GM23338 (cell line): Measurements from ENCODE around the gene MRPL24.

Experiments used
- EZH2 ChIP-seq: fragments of 200-600 bp; sonication (generic); IDR thresholded peaks from one replicate; pipeline ENCODE4 v1.8.0; 2017; ENCODE audit warnings: antibody characterized with exemption, mild to moderate bottlenecking, low read depth; ENCODE audit not compliant: unreplicated experiment
- TF ChIP-seq, protein P1 (sequence below), 2 experiments: fragments of 200-600 bp in 1 of 2; sonication (generic) in 1 of 2; conservative IDR thresholded peaks; 2 replicates each; pipeline versions ENCODE4 v1.5.1 to v1.6.1; 2016 to 2017; ENCODE audit warnings: antibody characterized with exemption in 2 of 2, low read depth in 2 of 2, mild to moderate bottlenecking in 2 of 2, moderate library complexity in 1 of 2

DNA sequence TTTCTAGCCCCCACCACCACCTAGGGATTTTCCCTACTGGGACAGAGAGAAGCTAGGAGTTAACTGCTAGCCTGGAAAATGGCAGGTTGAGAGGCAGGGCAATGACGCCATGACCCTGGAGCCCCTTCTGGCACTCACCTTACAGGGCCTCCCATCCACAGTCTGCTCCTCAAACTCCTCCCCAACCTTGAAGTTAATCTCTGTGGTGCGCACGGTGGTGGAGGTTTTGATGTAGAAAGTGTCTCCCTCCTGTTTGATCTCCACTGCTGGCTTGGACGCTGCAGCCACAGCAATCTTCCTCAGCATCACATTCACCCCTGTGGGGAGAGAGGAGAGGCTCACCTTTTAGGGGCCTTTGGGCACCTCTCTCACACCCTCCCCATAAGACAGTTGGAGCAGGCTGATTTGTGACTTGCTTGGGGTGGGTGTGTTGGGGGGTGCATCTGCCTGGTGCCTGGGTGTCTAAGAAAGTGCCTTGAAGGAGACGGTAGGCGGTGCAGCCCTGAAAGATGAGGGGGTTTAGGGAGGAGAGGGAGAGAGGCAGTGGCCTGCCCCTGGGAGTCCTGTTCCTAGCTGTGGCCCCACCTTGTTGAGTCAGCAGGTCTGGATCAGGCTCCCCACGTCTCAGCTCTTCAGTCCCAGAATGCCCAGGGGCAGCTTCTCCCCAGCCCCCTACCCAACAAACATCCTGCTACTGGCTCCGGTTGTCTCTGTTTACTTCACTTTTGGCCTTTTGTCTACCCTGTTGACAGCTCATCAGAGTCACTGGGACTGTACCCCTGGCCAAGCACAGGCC is 40.0 kb downstream of the MRPL24 start:
- no peak for TF ChIP-seq EZH2
- TF ChIP-seq, protein P1, sequence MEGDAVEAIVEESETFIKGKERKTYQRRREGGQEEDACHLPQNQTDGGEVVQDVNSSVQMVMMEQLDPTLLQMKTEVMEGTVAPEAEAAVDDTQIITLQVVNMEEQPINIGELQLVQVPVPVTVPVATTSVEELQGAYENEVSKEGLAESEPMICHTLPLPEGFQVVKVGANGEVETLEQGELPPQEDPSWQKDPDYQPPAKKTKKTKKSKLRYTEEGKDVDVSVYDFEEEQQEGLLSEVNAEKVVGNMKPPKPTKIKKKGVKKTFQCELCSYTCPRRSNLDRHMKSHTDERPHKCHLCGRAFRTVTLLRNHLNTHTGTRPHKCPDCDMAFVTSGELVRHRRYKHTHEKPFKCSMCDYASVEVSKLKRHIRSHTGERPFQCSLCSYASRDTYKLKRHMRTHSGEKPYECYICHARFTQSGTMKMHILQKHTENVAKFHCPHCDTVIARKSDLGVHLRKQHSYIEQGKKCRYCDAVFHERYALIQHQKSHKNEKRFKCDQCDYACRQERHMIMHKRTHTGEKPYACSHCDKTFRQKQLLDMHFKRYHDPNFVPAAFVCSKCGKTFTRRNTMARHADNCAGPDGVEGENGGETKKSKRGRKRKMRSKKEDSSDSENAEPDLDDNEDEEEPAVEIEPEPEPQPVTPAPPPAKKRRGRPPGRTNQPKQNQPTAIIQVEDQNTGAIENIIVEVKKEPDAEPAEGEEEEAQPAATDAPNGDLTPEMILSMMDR (conservative IDR thresholded peaks at IDR 0.05; ENCODE audit: low read depth in 2 of 2), result no peak
